ENCODE measurements around the gene FBXO17. TPM values are rescaled to one million over a fixed set of nuclear protein-coding genes. Genes with fewer than 3 reads are reported as not detected.

Gene FBXO17
- total and polyA plus RNA-seq, 2 of the 13 experiments (the other 11 are each of a cell fraction or from before 2014, with no cell fraction given): 22.1 to 58.7 TPM

GRCh38 chr19:38915329-38916321, 59.9 kb downstream of the FBXO17 start:
- Histone ChIP-seq H3K9ac (ENCODE audit: insufficient read depth, low read depth, low read length) (no peak overlapping the region), H4K20me1 (ENCODE audit: insufficient read depth, low read length) (no peaks in the 10 kb centered on the region), H3K27me3 (ENCODE audit: control insufficient read depth in 1 of 2, insufficient read depth in 2 of 2, low read length in 2 of 2) (no peaks in the 10 kb centered on the region), H3K4me2 (ENCODE audit: low read depth, low read length) (no peak overlapping the region), H3K27ac (ENCODE audit: extremely low read length, insufficient read depth, low read length) (no peak overlapping the region), H2AFZ (ENCODE audit: low read length) (no peak overlapping the region), H3K9me3 (ENCODE audit: low read length) (no peaks in the 10 kb centered on the region), H3K4me1 (ENCODE audit: insufficient read depth, low read length) (peaks cover 12% of the 10 kb centered on the region), H3K36me3 (replicated peaks in 1 of 2; ENCODE audit: control insufficient read depth in 1 of 2, insufficient read depth in 2 of 2, low read length in 2 of 2) (no peaks in the 10 kb centered on the region; a peak in 2 of 5 replicates), H3K4me3 (replicated peaks in 1 of 3; ENCODE audit: insufficient read depth in 1 of 3, low read depth in 2 of 3, low read length in 3 of 3) (no peak overlapping the region), H3K79me2 (ENCODE audit: insufficient read depth, low read length) (no peaks in the 10 kb centered on the region)
- DNase-seq (ENCODE audit: low spot score): no peak
- BruUV-seq (replicated peaks): no TSS peak
- ChIA-PET CTCF (ENCODE audit: low intra/inter-chr PET ratio, low total read pairs) (no interaction called here), POLR2A (no interaction called here)
- in situ Hi-C loops (cut with HindIII; ENCODE audit: extremely low pct_ligation_motif_present, low pct_unique_long_range_greater_than_20kb) (loop anchor here (25.0 kb wide), 1 partner anchor 178 kb away; the partner anchor contains the start of gene CAPN12), intact Hi-C loops (cut with micrococcal nuclease; ENCODE audit: unreplicated experiment) (no loop called here)
- no peak for ATAC-seq
- FAIRE-seq: no peak
- no peak for TF ChIP-seq ZFP41 (CRISPR knock-in tag; IDR thresholded peaks at IDR 0.05; ENCODE audit: borderline replicate concordance)
- TF ChIP-seq RBFOX2 (IDR thresholded peaks at IDR 0.05; ENCODE audit: low read depth, low read length): 0 out of 2 replicates have a peak, but pooled peaks have one; percentile 20
- TF ChIP-seq AGO2 (optimal IDR thresholded peaks at IDR 0.05; ENCODE audit: low read depth, low read length): peak; percentile 83
- TF ChIP-seq CAMTA2 (CRISPR knock-in tag; IDR thresholded peaks at IDR 0.05; ENCODE audit: borderline replicate concordance): no peak
- no peak for TF ChIP-seq ZFP91 (CRISPR knock-in tag; IDR thresholded peaks at IDR 0.05; ENCODE audit: borderline replicate concordance)
- WGBS (ENCODE audit: low lambda C conversion rate): 95% methylated on average over 27 of the region's 44 CpGs
